Mammary epithelial cell (primary cell): ENCODE data around the gene TPH1.

Experiments used
- EZH2 ChIP-seq: IDR thresholded peaks from 2 replicates; pipeline ENCODE4 v1.6.1; 2012; ENCODE audit warnings: low read length, inconsistent platforms, borderline replicate concordance
- TF ChIP-seq, protein P1 (sequence below), 2 donors: IDR thresholded peaks in 1 of 2; conservative IDR thresholded peaks in 1 of 2; 2 replicates each; pipeline ENCODE4 v1.5.1; 2011 to 2012; ENCODE audit warnings: inconsistent platforms in 2 of 2, low read length in 2 of 2, mild to moderate bottlenecking in 2 of 2, control low read depth in 1 of 2, low read depth in 1 of 2; ENCODE audit not compliant: insufficient read depth in 1 of 2; ENCODE audit errors: extremely low read depth in 1 of 2

DNA sequence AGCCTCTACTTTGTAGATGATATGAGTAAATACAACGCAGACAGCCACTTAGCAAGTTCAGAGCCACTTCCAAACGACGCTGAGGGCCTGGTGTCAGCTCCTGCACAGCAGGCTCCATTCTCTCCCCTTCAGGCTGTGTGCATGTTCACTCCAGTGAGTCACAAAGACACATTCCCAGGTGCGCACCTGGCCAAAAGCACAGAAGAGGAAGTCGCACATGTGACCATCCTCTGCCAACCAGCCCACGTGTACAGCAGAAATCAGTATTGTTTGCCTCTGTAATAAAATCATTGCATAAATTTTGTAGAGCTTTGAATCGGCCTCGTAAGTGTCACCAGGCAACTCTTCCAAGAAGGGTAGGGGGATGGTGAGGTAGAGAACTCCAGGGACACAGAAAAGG is 19.5 kb upstream of the TPH1 start:
- TF ChIP-seq, protein P1, sequence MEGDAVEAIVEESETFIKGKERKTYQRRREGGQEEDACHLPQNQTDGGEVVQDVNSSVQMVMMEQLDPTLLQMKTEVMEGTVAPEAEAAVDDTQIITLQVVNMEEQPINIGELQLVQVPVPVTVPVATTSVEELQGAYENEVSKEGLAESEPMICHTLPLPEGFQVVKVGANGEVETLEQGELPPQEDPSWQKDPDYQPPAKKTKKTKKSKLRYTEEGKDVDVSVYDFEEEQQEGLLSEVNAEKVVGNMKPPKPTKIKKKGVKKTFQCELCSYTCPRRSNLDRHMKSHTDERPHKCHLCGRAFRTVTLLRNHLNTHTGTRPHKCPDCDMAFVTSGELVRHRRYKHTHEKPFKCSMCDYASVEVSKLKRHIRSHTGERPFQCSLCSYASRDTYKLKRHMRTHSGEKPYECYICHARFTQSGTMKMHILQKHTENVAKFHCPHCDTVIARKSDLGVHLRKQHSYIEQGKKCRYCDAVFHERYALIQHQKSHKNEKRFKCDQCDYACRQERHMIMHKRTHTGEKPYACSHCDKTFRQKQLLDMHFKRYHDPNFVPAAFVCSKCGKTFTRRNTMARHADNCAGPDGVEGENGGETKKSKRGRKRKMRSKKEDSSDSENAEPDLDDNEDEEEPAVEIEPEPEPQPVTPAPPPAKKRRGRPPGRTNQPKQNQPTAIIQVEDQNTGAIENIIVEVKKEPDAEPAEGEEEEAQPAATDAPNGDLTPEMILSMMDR (conservative IDR thresholded peaks at IDR 0.05 in 1 of 2, IDR thresholded peaks at IDR 0.05 in 1 of 2; ENCODE audit: extremely low read depth in 1 of 2, insufficient read depth in 1 of 2, low read depth in 1 of 2, low read length in 2 of 2) = no peak
- no peak for TF ChIP-seq EZH2
